Measurements from ENCODE around the gene CTSH. TPM values are rescaled to one million over a fixed set of nuclear protein-coding genes. Genes with fewer than 3 reads are reported as not detected.
"Not testable (repeated sequence)": the region's sequence is repeated elsewhere in the genome, so short reads cannot be mapped to it uniquely, and the experiment has no call there.

The CTSH gene
- total and polyA plus RNA-seq, 2 donors from 2014 or later = 201 to 1,628 TPM

- DNase-seq (no peak), FAIRE-seq (no peak)
- no peak overlapping the region for H3K4me3 ChIP-seq (ENCODE audit: low read length in 3 of 3)
- H3K27ac ChIP-seq (ENCODE audit: low read depth in 2 of 2, low read length in 2 of 2) = no peak overlapping the region
- intact Hi-C loops (cut with DNase I) = no loop called here
- TF ChIP-seq, protein P1, sequence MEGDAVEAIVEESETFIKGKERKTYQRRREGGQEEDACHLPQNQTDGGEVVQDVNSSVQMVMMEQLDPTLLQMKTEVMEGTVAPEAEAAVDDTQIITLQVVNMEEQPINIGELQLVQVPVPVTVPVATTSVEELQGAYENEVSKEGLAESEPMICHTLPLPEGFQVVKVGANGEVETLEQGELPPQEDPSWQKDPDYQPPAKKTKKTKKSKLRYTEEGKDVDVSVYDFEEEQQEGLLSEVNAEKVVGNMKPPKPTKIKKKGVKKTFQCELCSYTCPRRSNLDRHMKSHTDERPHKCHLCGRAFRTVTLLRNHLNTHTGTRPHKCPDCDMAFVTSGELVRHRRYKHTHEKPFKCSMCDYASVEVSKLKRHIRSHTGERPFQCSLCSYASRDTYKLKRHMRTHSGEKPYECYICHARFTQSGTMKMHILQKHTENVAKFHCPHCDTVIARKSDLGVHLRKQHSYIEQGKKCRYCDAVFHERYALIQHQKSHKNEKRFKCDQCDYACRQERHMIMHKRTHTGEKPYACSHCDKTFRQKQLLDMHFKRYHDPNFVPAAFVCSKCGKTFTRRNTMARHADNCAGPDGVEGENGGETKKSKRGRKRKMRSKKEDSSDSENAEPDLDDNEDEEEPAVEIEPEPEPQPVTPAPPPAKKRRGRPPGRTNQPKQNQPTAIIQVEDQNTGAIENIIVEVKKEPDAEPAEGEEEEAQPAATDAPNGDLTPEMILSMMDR (IDR thresholded peaks at IDR 0.05; ENCODE audit: borderline replicate concordance, extremely low read depth, insufficient read depth) = no peak
- no peak overlapping the region for H3K9ac ChIP-seq (ENCODE audit: low read length in 3 of 3)
- H3K9me3 ChIP-seq (ENCODE audit: control insufficient read depth in 2 of 3, insufficient read depth in 1 of 3, low read length in 3 of 3) = no peaks in the 10 kb centered on the region
- H3K4me1 ChIP-seq (ENCODE audit: control insufficient read depth in 2 of 3, insufficient read depth in 2 of 3, low read depth in 1 of 3, low read length in 3 of 3) = peaks cover 0 to 7% (median 3%) of the 10 kb centered on the region in 3 donors
- no peaks in the 10 kb centered on the region for H3K27me3 ChIP-seq (ENCODE audit: control insufficient read depth, insufficient read depth, low read length)
- H3K36me3 ChIP-seq (ENCODE audit: control insufficient read depth in 2 of 3, insufficient read depth in 3 of 3, low read length in 3 of 3) = peaks cover 10 to 52% (median 14%) of the 10 kb centered on the region in 3 donors
Measured at GRCh38 chr15:78904599-78905358, 40.1 kb downstream of the CTSH start.

GRCh38 chr15:78902281-78903032, 42.4 kb downstream of the CTSH start:
- peaks cover 16 to 63% (median 17%) of the 10 kb centered on the region in 3 donors for H3K36me3 ChIP-seq (ENCODE audit: control insufficient read depth in 2 of 3, insufficient read depth in 3 of 3, low read length in 3 of 3)
- H3K9me3 ChIP-seq (ENCODE audit: control insufficient read depth in 2 of 3, insufficient read depth in 1 of 3, low read length in 3 of 3); H3K4me1 ChIP-seq (ENCODE audit: control insufficient read depth in 2 of 3, insufficient read depth in 2 of 3, low read depth in 1 of 3, low read length in 3 of 3); H3K4me3 ChIP-seq (ENCODE audit: low read length in 3 of 3); H3K27ac ChIP-seq (ENCODE audit: low read depth in 2 of 2, low read length in 2 of 2); FAIRE-seq; DNase-seq; H3K27me3 ChIP-seq (ENCODE audit: control insufficient read depth, insufficient read depth, low read length); H3K9ac ChIP-seq (ENCODE audit: low read length in 3 of 3); intact Hi-C loops (cut with DNase I): not testable (repeated sequence)

DNA sequence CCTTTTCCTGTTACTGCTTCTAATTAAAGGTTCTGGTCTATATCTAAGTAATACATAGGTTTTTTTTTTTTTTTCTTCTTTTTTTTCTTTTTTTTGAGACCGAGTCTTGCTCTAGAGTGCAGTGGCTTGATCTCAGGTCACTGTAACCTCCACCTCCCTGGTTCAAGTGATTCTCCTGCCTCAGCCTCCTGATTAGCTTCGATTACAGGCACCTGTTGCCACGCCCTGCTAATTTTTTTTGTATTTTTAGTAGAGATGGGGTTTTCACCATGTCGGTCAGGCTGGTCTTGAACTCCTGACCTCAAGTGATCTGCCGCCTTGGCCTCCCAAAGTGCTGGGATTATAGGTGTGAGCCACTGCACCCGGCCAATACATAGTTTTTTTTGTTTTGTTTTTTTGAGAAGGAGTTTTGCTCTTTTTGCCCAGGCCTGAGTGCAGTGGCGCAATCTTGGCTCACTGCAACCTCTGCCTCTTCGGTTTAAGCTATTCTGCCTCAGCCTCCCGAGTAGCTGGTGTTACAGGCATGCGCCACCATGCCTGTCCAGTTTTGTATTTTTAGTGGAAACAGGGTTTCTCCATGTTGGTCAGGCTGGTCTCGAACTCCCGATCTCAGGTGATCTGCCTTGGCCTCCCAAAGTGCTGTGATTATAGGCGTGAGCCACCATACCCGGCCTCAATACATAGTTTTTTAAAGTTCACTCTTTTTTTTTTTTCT, 43.9 kb downstream of the CTSH start:
- DNase-seq; H3K27ac ChIP-seq (ENCODE audit: low read depth in 2 of 2, low read length in 2 of 2); intact Hi-C loops (cut with DNase I); FAIRE-seq; H3K9ac ChIP-seq (ENCODE audit: low read length in 3 of 3); H3K9me3 ChIP-seq (ENCODE audit: control insufficient read depth in 2 of 3, insufficient read depth in 1 of 3, low read length in 3 of 3); H3K27me3 ChIP-seq (ENCODE audit: control insufficient read depth, insufficient read depth, low read length); H3K4me3 ChIP-seq (ENCODE audit: low read length in 3 of 3); H3K4me1 ChIP-seq (ENCODE audit: control insufficient read depth in 2 of 3, insufficient read depth in 2 of 3, low read depth in 1 of 3, low read length in 3 of 3): not testable (repeated sequence)
- H3K36me3 ChIP-seq (ENCODE audit: control insufficient read depth in 2 of 3, insufficient read depth in 3 of 3, low read length in 3 of 3) = peaks cover 11 to 56% (median 14%) of the 10 kb centered on the region in 3 donors

DNA sequence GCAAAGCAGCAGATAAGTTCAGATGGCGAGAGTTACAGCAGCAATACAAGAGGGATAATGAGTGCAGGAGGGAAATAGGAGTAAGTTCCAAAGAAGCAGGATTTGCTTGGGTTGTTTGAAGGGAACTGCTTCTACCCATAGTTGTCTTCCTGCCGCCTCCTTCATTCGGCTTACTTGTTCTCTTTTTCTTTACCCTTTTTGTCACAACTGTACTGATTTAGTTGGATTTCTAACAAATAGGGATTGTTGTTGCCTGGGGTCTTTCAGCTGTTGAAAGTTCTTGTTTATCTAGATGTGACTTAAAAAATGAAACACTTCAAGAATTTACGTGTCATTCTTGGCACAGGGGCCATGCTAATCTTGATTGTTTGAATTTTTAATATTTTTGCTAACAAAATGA, 46.3 kb downstream of the CTSH start:
- H3K27me3 ChIP-seq (ENCODE audit: control insufficient read depth, insufficient read depth, low read length) = no peaks in the 10 kb centered on the region
- H3K9me3 ChIP-seq (ENCODE audit: control insufficient read depth in 2 of 3, insufficient read depth in 1 of 3, low read length in 3 of 3) = no peaks in the 10 kb centered on the region
- FAIRE-seq = no peak
- H3K4me3 ChIP-seq (ENCODE audit: low read length in 3 of 3) = no peak overlapping the region
- no peak for DNase-seq
- peaks cover 14 to 62% (median 23%) of the 10 kb centered on the region in 3 donors for H3K36me3 ChIP-seq (ENCODE audit: control insufficient read depth in 2 of 3, insufficient read depth in 3 of 3, low read length in 3 of 3)
- intact Hi-C loops (cut with DNase I) = no loop called here
- H3K27ac ChIP-seq (ENCODE audit: low read depth in 2 of 2, low read length in 2 of 2) = no peak overlapping the region
- peaks cover 0 to 7% (median 3%) of the 10 kb centered on the region in 3 donors for H3K4me1 ChIP-seq (ENCODE audit: control insufficient read depth in 2 of 3, insufficient read depth in 2 of 3, low read depth in 1 of 3, low read length in 3 of 3)
- TF ChIP-seq, protein P1 (IDR thresholded peaks at IDR 0.05; ENCODE audit: borderline replicate concordance, extremely low read depth, insufficient read depth) = no peak
- no peak overlapping the region for H3K9ac ChIP-seq (ENCODE audit: low read length in 3 of 3)
